NCI-H510A (cell line): ENCODE results near the gene LRRC28.
"Not testable (repeated sequence)": the region's sequence is repeated elsewhere in the genome, so short reads cannot be mapped to it uniquely, and the experiment has no call there.

Experiments used
- DNase-seq: peaks from one replicate; lab custom pipeline; 2025; lab: John Stamatoyannopoulos, UW

The LRRC28 gene

GRCh38 chr15:99396375-99396774 is 145.1 kb downstream of the LRRC28 start:
- no peak for DNase-seq

- no peak for DNase-seq
These were observed 147.8 kb downstream of the LRRC28 start for GRCh38 chr15:99399061-99399460.

GRCh38 chr15:99399618-99400017 is 148.3 kb downstream of the LRRC28 start:
- DNase-seq: no peak

- not testable (repeated sequence) for DNase-seq
These were observed 149.9 kb downstream of the LRRC28 start for GRCh38 chr15:99401216-99401615.

GRCh38 chr15:99402014-99402729 is 150.9 kb downstream of the LRRC28 start:
- DNase-seq: no peak

GRCh38 chr15:99403597-99403996 is 152.3 kb downstream of the LRRC28 start:
- DNase-seq: no peak

GRCh38 chr15:99404454-99404853 is 153.2 kb downstream of the LRRC28 start:
- no peak for DNase-seq

GRCh38 chr15:99406120-99406519 is 154.8 kb downstream of the LRRC28 start:
- DNase-seq: no peak

GRCh38 chr15:99406716-99407487 is 155.6 kb downstream of the LRRC28 start:
- no peak for DNase-seq

GRCh38 chr15:99407716-99408115 is 156.4 kb downstream of the LRRC28 start:
- DNase-seq: no peak

- DNase-seq: no peak
These were observed 157.2 kb downstream of the LRRC28 start for GRCh38 chr15:99408236-99409096.

GRCh38 chr15:99409097-99409473 is 157.8 kb downstream of the LRRC28 start:
- no peak for DNase-seq

- DNase-seq: no peak
These were observed 158.3 kb downstream of the LRRC28 start for GRCh38 chr15:99409560-99409959.

- no peak for DNase-seq
These were observed 159.2 kb downstream of the LRRC28 start for GRCh38 chr15:99410477-99410876.

GRCh38 chr15:99411234-99411633 is 160.0 kb downstream of the LRRC28 start:
- no peak for DNase-seq

GRCh38 chr15:99412082-99412481 is 160.8 kb downstream of the LRRC28 start:
- DNase-seq: no peak

- no peak for DNase-seq
These were observed 161.3 kb downstream of the LRRC28 start for GRCh38 chr15:99412626-99413025.

- no peak for DNase-seq
These were observed 162.9 kb downstream of the LRRC28 start for GRCh38 chr15:99413955-99414754.

GRCh38 chr15:99414755-99415731 is 163.8 kb downstream of the LRRC28 start:
- DNase-seq: no peak
